IMR-90 (cell line): ENCODE results near the gene TMEM139. TPM values are rescaled to one million over a fixed set of nuclear protein-coding genes. Genes with fewer than 3 reads are reported as not detected.

ENCODE experiments used
- ATAC-seq: fragments of 200-7000 bp; cut with Tn5 transposase; 2 replicates; pipeline ENCODE4 v1.9.1; 2020; ENCODE audit warnings: low read depth, mild to moderate bottlenecking, moderate library complexity
- BruUV-seq: library from RNA; stranded (reverse); fragments of 400-500 nt; replicated peaks from 2 replicates; lab custom pipeline; 2021; lab: Mats Ljungman, UMichigan
- CTCF ChIA-PET: fragments of 300-600 bp; formaldehyde crosslinking; extraction: SDS; loops from one replicate; lab custom pipeline; 2021; ENCODE audit warnings: antibody characterized with exemption; lab: Yijun Ruan, JAX
- POLR2A ChIA-PET: fragments of 300-600 bp; sonication (Branson Sonifier 250); formaldehyde crosslinking; loops from one replicate; lab custom pipeline; 2022; ENCODE audit warnings: antibody characterized with exemption; ENCODE audit not compliant: unreplicated experiment; lab: Charles Lee
- DNase-seq: peaks from one replicate; pipeline ENCODE4 v3.0.0; 2013
- H2AFZ ChIP-seq: replicated peaks from 2 replicates; pipeline ENCODE3; 2013; ENCODE audit warnings: low read length, mild to moderate bottlenecking; ENCODE audit not compliant: poor library complexity
- H2AK5ac ChIP-seq: 2 replicates; pipeline ENCODE4 v1.6.1; 2013; ENCODE audit warnings: low read depth, low read length, inconsistent platforms
- H2AK9ac ChIP-seq: replicated peaks from 2 replicates; pipeline ENCODE3; 2013; ENCODE audit warnings: mild to moderate bottlenecking, low read depth, low read length, moderate library complexity; ENCODE audit not compliant: poor library complexity
- H2BK120ac ChIP-seq: 2 replicates; pipeline ENCODE4 v1.6.1; 2013; ENCODE audit warnings: low read depth, low read length, inconsistent platforms
- H2BK15ac ChIP-seq: 3 replicates; pipeline ENCODE4 v1.6.1; 2013; ENCODE audit warnings: low read depth, low read length, inconsistent platforms
- H2BK20ac ChIP-seq: 2 replicates; pipeline ENCODE4 v1.6.1; 2013; ENCODE audit warnings: low read depth, mild to moderate bottlenecking, inconsistent platforms, low read length, moderate library complexity
- H2BK5ac ChIP-seq: 2 replicates; pipeline ENCODE4 v1.6.1; 2013; ENCODE audit warnings: mild to moderate bottlenecking, low read depth, low read length, inconsistent platforms; ENCODE audit not compliant: poor library complexity, severe bottlenecking
- H3K14ac ChIP-seq: replicated peaks from 2 replicates; pipeline ENCODE4 v1.6.1; 2013; ENCODE audit warnings: low read depth, low read length, inconsistent platforms
- H3K18ac ChIP-seq: 2 replicates; pipeline ENCODE4 v1.6.1; 2013; ENCODE audit warnings: low read depth, low read length, control low read depth
- H3K23ac ChIP-seq: 2 replicates; pipeline ENCODE4 v1.6.1; 2013; ENCODE audit warnings: low read depth, low read length, inconsistent platforms
- H3K27ac ChIP-seq: 2 replicates; pipeline ENCODE4 v1.5.1; 2013; ENCODE audit warnings: mild to moderate bottlenecking, control low read depth, low read length; ENCODE audit not compliant: insufficient read depth
- H3K27me3 ChIP-seq: 2 replicates; pipeline ENCODE4 v1.6.1; 2013; ENCODE audit warnings: low read length; ENCODE audit not compliant: control insufficient read depth, insufficient read depth
- H3K36me3 ChIP-seq: 2 replicates; pipeline ENCODE4 v1.6.1; 2013; ENCODE audit warnings: low read length, mixed read lengths; ENCODE audit not compliant: control insufficient read depth, insufficient read depth
- H3K4ac ChIP-seq: 2 replicates; pipeline ENCODE4 v1.6.1; 2013; ENCODE audit warnings: low read depth, low read length, inconsistent platforms
- H3K4me1 ChIP-seq: 2 replicates; pipeline ENCODE4 v1.6.1; 2013; ENCODE audit warnings: low read length, mixed read lengths; ENCODE audit not compliant: control insufficient read depth, insufficient read depth
- H3K4me2 ChIP-seq: 2 replicates; pipeline ENCODE4 v1.6.1; 2013; ENCODE audit warnings: low read depth, mild to moderate bottlenecking, control low read depth, low read length, moderate library complexity
- H3K4me3 ChIP-seq: 2 replicates; pipeline ENCODE4 v1.5.1; 2013; ENCODE audit warnings: low read depth, mild to moderate bottlenecking, control low read depth, low read length, moderate library complexity; ENCODE audit not compliant: insufficient read depth
- H3K56ac ChIP-seq: 2 replicates; pipeline ENCODE4 v1.6.1; 2013; ENCODE audit warnings: low read length, inconsistent platforms; ENCODE audit not compliant: insufficient read depth; ENCODE audit errors: extremely low read depth
- H3K79me1 ChIP-seq, 2 experiments: 2 replicates each; pipeline ENCODE4 v1.6.1; 2013; ENCODE audit warnings: low read length in 2 of 2, inconsistent platforms in 1 of 2, low read depth in 1 of 2
- H3K9ac ChIP-seq: 2 replicates; pipeline ENCODE4 v1.6.1; 2013; ENCODE audit warnings: low read depth, low read length, control low read depth
- H3K9me1 ChIP-seq: 2 replicates; pipeline ENCODE4 v1.6.1; 2013; ENCODE audit warnings: low read length, inconsistent platforms; ENCODE audit not compliant: insufficient read depth
- H3K9me3 ChIP-seq: 2 replicates; pipeline ENCODE4 v1.6.1; 2013; ENCODE audit warnings: low read length; ENCODE audit not compliant: control insufficient read depth, insufficient read depth
- H4K20me1 ChIP-seq: 2 replicates; pipeline ENCODE4 v1.6.1; 2013; ENCODE audit warnings: low read length, inconsistent platforms; ENCODE audit not compliant: insufficient read depth
- H4K5ac ChIP-seq: 2 replicates; pipeline ENCODE4 v1.6.1; 2013; ENCODE audit warnings: mild to moderate bottlenecking, low read depth, low read length, control low read depth
- H4K8ac ChIP-seq, 2 experiments: 2 replicates each; pipeline ENCODE4 v1.6.1; 2013; ENCODE audit warnings: low read depth in 2 of 2, low read length in 2 of 2, control low read depth in 1 of 2, inconsistent platforms in 1 of 2
- H4K91ac ChIP-seq: 2 replicates; pipeline ENCODE4 v1.6.1; 2013; ENCODE audit warnings: low read depth, low read length, inconsistent platforms; ENCODE audit not compliant: insufficient read depth
- CEBPB ChIP-seq: IDR thresholded peaks from 2 replicates; pipeline ENCODE4 v1.6.1; 2012; ENCODE audit warnings: low read depth, low read length, improper control_type of control experiment
- MAFK ChIP-seq: IDR thresholded peaks from 2 replicates; pipeline ENCODE4 v1.6.1; 2012; ENCODE audit warnings: low read depth, low read length, improper control_type of control experiment
- RCOR1 ChIP-seq: IDR thresholded peaks from 2 replicates; pipeline ENCODE4 v1.6.1; 2012; ENCODE audit warnings: mild to moderate bottlenecking, low read length, improper control_type of control experiment; ENCODE audit not compliant: insufficient replicate concordance
- WGBS, 2 experiments: methylation state at CpG; one replicate each; pipeline versions ENCODE4 v1.1.5 to v1.1.7; 2013; ENCODE audit warnings: missing lambda C conversion rate in 2 of 2; ENCODE audit not compliant: insufficient read length in 1 of 2; ENCODE audit errors: extremely low coverage in 2 of 2; 5-methylcytosine and 5-hydroxymethylcytosine counted together
- dilution Hi-C: fragments of 300-500 bp; cut with HindIII; formaldehyde crosslinking; loops from one replicate; pipeline ENCODE4 v1.14.3; 2018; ENCODE audit warnings: low sequenced_read_pairs; ENCODE audit not compliant: unreplicated experiment
- in situ Hi-C: fragments of 300-500 bp; cut with MboI; formaldehyde crosslinking; loops from 3 replicates; pipeline ENCODE4 v1.14.3; 2019; ENCODE audit warnings: low sequenced_read_pairs, inconsistent platforms, mixed read lengths
- intact Hi-C: fragments of 100-400 bp; cut with micrococcal nuclease; formaldehyde crosslinking; loops from 2 replicates; pipeline ENCODE4 v1.10.0; 2022
- polyA plus RNA-seq, 3 experiments: library from polyadenylated mRNA; depleted of rRNA; stranded (reverse); fragments of >200 nt; gene quantifications; 2 replicates each; pipeline ENCODE4 v1.2.3, GENCODE V29; 2012; ENCODE audit warnings: low replicate concordance in 1 of 3
- total RNA-seq: library from RNA; depleted of rRNA; stranded (reverse); fragments of >200 nt; gene quantifications from 2 replicates; pipeline ENCODE4 v1.2.3, GENCODE V29; 2012
- TF ChIP-seq, protein P1 (sequence below): fragments of 150-350 bp; IDR thresholded peaks from 2 replicates; pipeline ENCODE4 v1.6.1; 2016; ENCODE audit warnings: low read depth, mild to moderate bottlenecking, low read length, moderate library complexity, borderline replicate concordance

Gene TMEM139
- total and polyA plus RNA-seq, 2 of the 4 experiments (the other 2 are of a cell fraction) = 0.07 TPM; not detected in 1

DNA sequence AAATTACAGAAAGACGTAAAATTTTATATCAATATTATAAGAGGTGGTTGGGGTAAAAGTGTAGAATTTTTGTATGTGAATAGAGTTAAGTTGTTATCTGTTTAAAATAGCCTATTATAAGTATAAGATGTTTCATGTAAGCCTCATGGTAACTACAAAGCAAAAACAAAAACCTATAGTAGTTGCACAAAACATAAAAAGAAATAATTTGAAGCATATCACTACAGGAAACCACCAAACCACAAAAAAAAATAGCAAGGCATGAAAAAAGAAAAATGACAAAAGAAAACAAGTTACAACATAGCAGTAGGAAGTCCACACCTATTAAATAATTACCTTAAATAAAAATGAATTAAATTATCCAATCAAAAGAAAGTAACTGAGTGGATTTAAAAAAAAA, 33.9 kb upstream of the TMEM139 start:
- Histone ChIP-seq H3K23ac (no peak overlapping the region), H3K4me3 (no peak overlapping the region), H4K5ac (no peak overlapping the region), H3K4ac (no peak overlapping the region), H2AK5ac (no peak overlapping the region), H3K79me1 (no peaks in the 10 kb centered on the region), H2AK9ac (no peak overlapping the region), H2AFZ (no peak overlapping the region), H2BK20ac (no peak overlapping the region), H3K4me2 (no peak overlapping the region), H4K8ac (no peak overlapping the region), H3K27me3 (peaks cover 7% of the 10 kb centered on the region), H4K20me1 (no peaks in the 10 kb centered on the region), H3K9me1 (no peaks in the 10 kb centered on the region), H3K27ac (no peak overlapping the region), H2BK5ac (no peak overlapping the region), H2BK120ac (no peak overlapping the region), H3K4me1 (no peaks in the 10 kb centered on the region), H3K9me3 (no peaks in the 10 kb centered on the region), H2BK15ac (no peak overlapping the region), H3K14ac (no peak overlapping the region), H3K56ac (no peak overlapping the region), H3K36me3 (no peaks in the 10 kb centered on the region), H3K18ac (no peak overlapping the region), H4K91ac (no peak overlapping the region), H3K9ac (no peak overlapping the region)
- WGBS, 2 experiments = no CpG with 5 or more reads among the region's 1 CpG
- in situ Hi-C loops (no loop called here), intact Hi-C loops (no loop called here), dilution Hi-C loops (no loop called here)
- DNase-seq (no peak), ATAC-seq (no peak)
- no TSS peak for BruUV-seq
- ChIA-PET POLR2A (no interaction called here), CTCF (no interaction called here)
- TF ChIP-seq CEBPB (no peak), RCOR1 (no peak), MAFK (no peak)
- TF ChIP-seq, protein P1, sequence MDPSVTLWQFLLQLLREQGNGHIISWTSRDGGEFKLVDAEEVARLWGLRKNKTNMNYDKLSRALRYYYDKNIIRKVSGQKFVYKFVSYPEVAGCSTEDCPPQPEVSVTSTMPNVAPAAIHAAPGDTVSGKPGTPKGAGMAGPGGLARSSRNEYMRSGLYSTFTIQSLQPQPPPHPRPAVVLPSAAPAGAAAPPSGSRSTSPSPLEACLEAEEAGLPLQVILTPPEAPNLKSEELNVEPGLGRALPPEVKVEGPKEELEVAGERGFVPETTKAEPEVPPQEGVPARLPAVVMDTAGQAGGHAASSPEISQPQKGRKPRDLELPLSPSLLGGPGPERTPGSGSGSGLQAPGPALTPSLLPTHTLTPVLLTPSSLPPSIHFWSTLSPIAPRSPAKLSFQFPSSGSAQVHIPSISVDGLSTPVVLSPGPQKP = no peak
